VCaP (cell line): ENCODE measurements around the gene CCDC188.
A peak's percentile ranks its signal among the peaks of the same experiment; 100 is the strongest.

Source experiments
- H3K27ac ChIP-seq: fragments of 450-650 bp; 2 replicates; pipeline ENCODE4 v1.5.1; 2017
- CTCF ChIP-seq: fragments of 450-650 bp; conservative IDR thresholded peaks from 2 replicates; pipeline ENCODE4 v1.5.1; 2017; ENCODE audit warnings: mild to moderate bottlenecking, moderate library complexity

CCDC188 gene

GRCh38 chr22:20156611-20157429, 6.0 kb upstream of the CCDC188 start:
- TF ChIP-seq CTCF, result peak; percentile 96
- no peak overlapping the region; the same call in 1 of the 2 replicates for H3K27ac ChIP-seq

- TF ChIP-seq CTCF, result no peak
- H3K27ac ChIP-seq, result no peak overlapping the region
These were observed 5.2 kb upstream of the CCDC188 start for GRCh38 chr22:20156042-20156389.

- TF ChIP-seq CTCF, result no peak
- H3K27ac ChIP-seq, result peak overlapping the region; percentile 63; the same call in 1 of the 2 replicates
These were observed 4.6 kb upstream of the CCDC188 start for GRCh38 chr22:20155330-20156041.

GRCh38 chr22:20154602-20155187, 3.8 kb upstream of the CCDC188 start:
- H3K27ac ChIP-seq, result peak overlapping the region; percentile 63; the same call in 1 of the 2 replicates
- TF ChIP-seq CTCF, result no peak; the same call in 1 of the 2 replicates

GRCh38 chr22:20153945-20154344, 3.1 kb upstream of the CCDC188 start:
- H3K27ac ChIP-seq, result no peak overlapping the region
- 0 out of 2 replicates have a peak, but pooled peaks have one; percentile 5 for TF ChIP-seq CTCF

- no peak overlapping the region for H3K27ac ChIP-seq
These were observed 1.6 kb upstream of the CCDC188 start for GRCh38 chr22:20152464-20152890.

More at GRCh38 chr22:20152464-20152890, 1.6 kb upstream of the CCDC188 start:
- TF ChIP-seq CTCF, result no peak
